ENCODE results near the gene CNTFR. TPM values are rescaled to one million over a fixed set of nuclear protein-coding genes. Genes with fewer than 3 reads are reported as not detected.

CNTFR gene
- total RNA-seq, 1 experiment from 2014 or later = 4.5 TPM

GRCh38 chr9:34515959-34516358 is 73.6 kb downstream of the CNTFR start:
- H3K27me3 ChIP-seq (replicated peaks; ENCODE audit: insufficient read depth, low read depth, low read length, poor library complexity) = no peaks in the 10 kb centered on the region
- no peak overlapping the region for H3K27ac ChIP-seq (ENCODE audit: low read depth, low read length, poor library complexity, severe bottlenecking)
- no peak for DNase-seq (ENCODE audit: low spot score)
- no peaks in the 10 kb centered on the region for H3K36me3 ChIP-seq (ENCODE audit: insufficient read depth, low read length, poor library complexity, severe bottlenecking)
- CTCF ChIA-PET = no interaction called here
- no peaks in the 10 kb centered on the region for H3K9me3 ChIP-seq (ENCODE audit: low read depth, low read length, poor library complexity, severe bottlenecking)
- H3K4me1 ChIP-seq (ENCODE audit: insufficient read depth, low read length, poor library complexity, severe bottlenecking) = peaks cover 16% of the 10 kb centered on the region
- intact Hi-C loops (cut with micrococcal nuclease; ENCODE audit: unreplicated experiment) = no loop called here
- H3K4me3 ChIP-seq (ENCODE audit: low read depth, low read length, poor library complexity, severe bottlenecking) = no peak overlapping the region
- BruUV-seq (replicated peaks) = no TSS peak
- TF ChIP-seq EZH2 (IDR thresholded peaks at IDR 0.05; ENCODE audit: borderline replicate concordance, low read depth, low read length, poor library complexity, severe bottlenecking) (no peak), CTCF (conservative IDR thresholded peaks at IDR 0.05; ENCODE audit: low read depth, low read length) (no peak)
- POLR2A ChIA-PET (ENCODE audit: low non-redundant PET) = no interaction called here

- Histone ChIP-seq H3K27me3 (replicated peaks; ENCODE audit: insufficient read depth, low read depth, low read length, poor library complexity) (no peaks in the 10 kb centered on the region), H3K36me3 (ENCODE audit: insufficient read depth, low read length, poor library complexity, severe bottlenecking) (no peaks in the 10 kb centered on the region), H3K9me3 (ENCODE audit: low read depth, low read length, poor library complexity, severe bottlenecking) (no peaks in the 10 kb centered on the region), H3K4me1 (ENCODE audit: insufficient read depth, low read length, poor library complexity, severe bottlenecking) (peaks cover 16% of the 10 kb centered on the region), H3K27ac (ENCODE audit: low read depth, low read length, poor library complexity, severe bottlenecking) (no peak overlapping the region), H3K4me3 (ENCODE audit: low read depth, low read length, poor library complexity, severe bottlenecking) (no peak overlapping the region)
- no peak for DNase-seq (ENCODE audit: low spot score)
- TF ChIP-seq CTCF (conservative IDR thresholded peaks at IDR 0.05; ENCODE audit: low read depth, low read length) (no peak), EZH2 (IDR thresholded peaks at IDR 0.05; ENCODE audit: borderline replicate concordance, low read depth, low read length, poor library complexity, severe bottlenecking) (no peak)
- CTCF ChIA-PET = no interaction called here
- BruUV-seq (replicated peaks) = no TSS peak
- intact Hi-C loops (cut with micrococcal nuclease; ENCODE audit: unreplicated experiment) = no loop called here
- POLR2A ChIA-PET (ENCODE audit: low non-redundant PET) = interaction anchor here (0.6 kb wide), 1 partner anchor 1063 kb away, joined by 3 read pairs; no protein-coding TSS in a partner anchor
These were observed 74.7 kb downstream of the CNTFR start for GRCh38 chr9:34514816-34515215.

- CTCF ChIA-PET = no interaction called here
- POLR2A ChIA-PET (ENCODE audit: low non-redundant PET) = no interaction called here
- H3K27me3 ChIP-seq (replicated peaks; ENCODE audit: insufficient read depth, low read depth, low read length, poor library complexity) = no peaks in the 10 kb centered on the region
- H3K4me1 ChIP-seq (ENCODE audit: insufficient read depth, low read length, poor library complexity, severe bottlenecking) = peaks cover 16% of the 10 kb centered on the region
- intact Hi-C loops (cut with micrococcal nuclease; ENCODE audit: unreplicated experiment) = no loop called here
- BruUV-seq (replicated peaks) = no TSS peak
- H3K36me3 ChIP-seq (ENCODE audit: insufficient read depth, low read length, poor library complexity, severe bottlenecking) = no peaks in the 10 kb centered on the region
- H3K9me3 ChIP-seq (ENCODE audit: low read depth, low read length, poor library complexity, severe bottlenecking) = no peaks in the 10 kb centered on the region
- no peak overlapping the region for H3K4me3 ChIP-seq (ENCODE audit: low read depth, low read length, poor library complexity, severe bottlenecking)
- no peak for DNase-seq (ENCODE audit: low spot score)
- TF ChIP-seq EZH2 (IDR thresholded peaks at IDR 0.05; ENCODE audit: borderline replicate concordance, low read depth, low read length, poor library complexity, severe bottlenecking) = no peak
- TF ChIP-seq CTCF (conservative IDR thresholded peaks at IDR 0.05; ENCODE audit: low read depth, low read length) = no peak
- no peak overlapping the region for H3K27ac ChIP-seq (ENCODE audit: low read depth, low read length, poor library complexity, severe bottlenecking)
These were observed 75.1 kb downstream of the CNTFR start for GRCh38 chr9:34514401-34514800.

Measured in A673 (cell line).